Globus pallidus (tissue), 1 donor: ENCODE results near the gene WDR86.

Experiments
- DNase-seq: peaks from one replicate; pipeline ENCODE4 v3.0.0-alpha.2; 2015; ENCODE audit warnings: low spot score

Gene WDR86

DNA sequence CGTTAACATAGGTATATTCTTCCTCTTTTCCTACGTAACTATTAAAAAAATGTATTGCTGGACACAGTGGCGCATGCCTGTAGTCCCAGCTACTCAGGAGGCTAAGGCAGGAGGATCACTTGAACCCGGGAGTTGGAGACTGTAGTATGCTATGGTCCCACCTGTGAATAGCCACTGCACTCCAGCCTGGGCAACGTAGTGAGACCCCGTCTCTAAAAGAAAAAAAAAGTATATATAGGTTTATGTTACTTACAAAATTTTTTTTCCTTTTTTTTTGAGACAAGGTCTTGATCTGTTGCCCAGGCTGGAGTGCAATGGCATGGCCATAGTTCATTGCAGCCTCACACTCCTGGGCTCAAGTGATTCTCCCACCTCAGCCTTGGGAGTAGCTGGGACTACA is 62.6 kb downstream of the WDR86 start:
- DNase-seq, result no peak

DNA sequence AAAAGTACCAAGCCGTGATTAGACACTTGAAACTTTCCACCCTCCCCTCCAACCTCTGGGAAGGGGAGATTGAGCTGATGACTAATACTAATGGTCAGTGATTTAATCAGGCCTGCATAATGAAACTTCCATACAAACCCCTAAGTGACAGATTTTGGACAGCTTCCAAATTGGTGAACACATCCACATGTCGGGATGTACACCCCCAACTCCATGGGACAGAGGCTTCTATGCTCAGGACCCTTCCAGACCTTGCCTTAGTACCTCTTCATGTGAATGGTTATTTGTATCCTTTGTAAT is 63.4 kb downstream of the WDR86 start:
- no peak for DNase-seq

DNA sequence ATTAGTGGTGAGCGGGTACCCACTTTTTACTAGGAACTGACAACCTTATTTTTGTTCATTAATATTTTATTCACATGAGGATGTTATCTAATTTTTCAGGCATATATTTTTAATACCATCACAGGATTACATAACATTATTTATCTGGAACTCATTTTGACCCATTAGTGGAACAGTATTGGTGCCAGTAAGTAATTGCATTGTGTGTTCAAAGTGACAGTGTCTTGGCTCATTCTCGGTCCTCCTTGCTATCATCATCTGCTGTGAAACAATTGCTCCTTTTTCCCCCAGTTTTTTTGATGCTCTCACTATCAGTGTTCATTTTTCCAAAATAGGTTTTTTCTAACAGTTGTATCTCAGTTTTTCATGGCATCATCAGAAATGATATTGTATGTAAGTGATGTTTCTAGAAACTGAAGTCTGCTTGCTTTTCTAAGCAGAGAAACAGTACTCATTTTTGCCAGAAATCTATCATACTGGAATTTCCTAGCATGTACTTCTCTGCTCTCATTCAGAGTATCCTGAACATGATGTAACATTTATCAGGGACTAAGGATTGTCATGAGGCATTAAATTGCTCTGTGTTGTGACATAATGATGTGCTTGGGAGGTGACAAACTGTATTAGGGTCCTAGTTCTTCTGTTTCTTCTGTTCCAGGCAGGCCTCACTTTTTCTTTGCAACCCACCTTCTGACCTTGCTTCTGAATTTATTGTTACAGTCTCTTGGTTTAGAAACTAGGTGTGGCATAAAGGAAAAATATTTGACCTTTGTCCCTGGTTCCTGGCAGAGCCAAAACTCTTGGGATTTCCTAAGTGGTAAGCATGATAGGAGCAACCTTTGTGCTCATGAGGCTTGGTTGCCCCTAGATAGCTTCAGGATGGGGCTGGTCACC is 64.0 kb downstream of the WDR86 start:
- DNase-seq, result no peak

DNA sequence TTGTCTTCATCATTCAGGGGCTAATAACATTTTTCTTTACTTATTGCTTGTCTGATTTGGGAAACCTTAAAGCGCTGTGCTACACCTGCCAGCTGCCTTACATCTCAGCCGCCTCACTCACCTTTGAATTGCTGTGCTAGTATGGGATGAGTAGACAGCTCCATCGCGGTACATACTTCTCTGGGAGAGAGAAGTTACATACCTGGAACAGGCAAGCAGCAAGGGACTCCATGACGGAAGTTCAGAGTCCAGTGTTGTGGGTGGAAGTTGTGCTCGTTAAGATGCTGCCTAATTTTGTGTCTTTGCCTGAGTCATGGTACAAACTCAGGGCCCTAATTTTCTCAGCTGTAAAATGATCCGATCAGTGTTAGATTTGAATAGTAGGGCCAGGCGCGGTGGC is 66.3 kb downstream of the WDR86 start:
- no peak for DNase-seq

DNA sequence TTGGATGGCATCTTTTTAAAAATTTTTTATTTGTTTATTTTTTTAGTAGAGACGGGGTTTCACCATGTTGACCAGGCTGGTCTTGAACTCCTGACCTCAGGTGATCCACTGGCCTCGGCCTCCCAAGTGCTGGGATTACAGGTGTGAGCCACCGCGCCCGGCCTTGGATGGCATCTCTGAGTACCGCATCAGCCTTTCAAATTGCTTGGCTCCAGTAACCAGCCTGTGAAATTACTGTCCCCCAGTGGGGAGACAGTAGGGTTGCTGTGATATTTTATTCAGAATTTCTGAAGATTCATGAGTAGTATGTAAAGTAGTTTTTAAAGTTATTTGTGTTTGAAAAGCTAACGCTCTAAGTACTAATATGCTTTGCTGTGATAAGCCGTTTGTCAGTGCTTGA is 67.0 kb downstream of the WDR86 start:
- no peak for DNase-seq

DNA sequence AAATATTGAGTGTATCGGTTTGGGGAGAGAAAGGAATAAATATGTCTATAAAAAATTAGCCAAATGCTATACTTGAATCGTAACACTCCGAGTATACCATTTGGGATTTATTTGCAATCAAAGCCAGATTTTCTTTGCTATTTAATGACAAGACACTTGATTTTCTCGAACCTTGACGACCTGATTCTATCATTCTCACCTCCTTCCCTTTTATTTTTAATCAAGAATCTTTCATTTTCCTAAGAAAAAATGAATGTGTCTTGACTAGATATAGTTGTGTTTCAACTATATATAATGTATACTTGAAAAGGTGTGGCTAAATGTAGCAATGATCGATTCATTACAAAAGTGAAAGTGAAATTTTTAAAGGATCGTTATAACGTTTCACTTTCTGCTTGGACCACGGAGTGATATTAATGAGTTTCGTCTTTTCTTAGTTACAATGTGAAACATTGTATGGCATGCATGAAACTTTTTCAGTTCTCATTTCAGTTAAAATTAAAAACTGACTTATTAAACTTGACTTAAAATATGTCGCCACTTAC is 67.7 kb downstream of the WDR86 start:
- no peak for DNase-seq

DNA sequence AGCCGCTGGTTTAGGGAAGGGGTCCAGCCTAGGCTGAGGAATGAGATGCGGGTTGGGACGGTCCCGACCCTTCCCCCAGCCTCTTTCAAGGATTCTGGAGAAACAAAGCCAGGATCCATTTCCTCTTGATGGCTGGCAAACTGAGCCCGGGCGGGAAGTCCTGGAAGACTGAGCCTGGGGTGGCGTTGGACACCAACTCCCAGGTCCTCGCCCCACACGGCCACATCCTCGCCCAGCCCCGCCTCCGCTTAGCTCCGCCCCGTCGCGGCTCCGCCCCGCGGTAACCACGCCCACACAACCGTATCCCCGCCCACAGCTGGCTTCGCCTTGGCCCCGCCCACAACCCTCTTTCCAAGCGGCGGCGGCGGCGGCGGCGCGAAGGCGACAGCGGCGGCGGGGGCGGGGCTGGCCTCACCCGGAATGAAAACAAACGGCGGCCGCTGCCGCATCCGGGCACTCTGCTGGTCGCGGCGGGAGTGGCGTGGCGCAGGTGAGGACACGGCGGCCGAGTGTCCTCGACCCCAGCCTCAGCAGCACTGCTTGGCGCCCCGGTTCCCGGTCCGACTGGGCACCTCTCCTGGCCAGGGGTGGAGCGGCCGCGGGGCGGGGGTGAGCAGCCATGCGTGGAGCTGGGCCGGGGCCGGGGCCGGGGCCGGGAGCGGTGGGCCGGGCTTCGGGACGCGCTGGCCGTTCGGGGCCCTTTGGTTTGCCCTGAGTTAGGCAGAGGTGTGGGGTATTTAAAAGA is 68.3 kb downstream of the WDR86 start, which contains the start of gene NUB1:
TSS of gene NUB1 (plus strand) at position 456 of the 745 bp plus-strand sequence. CDS start 3,538 bp downstream, outside the sequence.
- DNase-seq, result peak; percentile 85

DNA sequence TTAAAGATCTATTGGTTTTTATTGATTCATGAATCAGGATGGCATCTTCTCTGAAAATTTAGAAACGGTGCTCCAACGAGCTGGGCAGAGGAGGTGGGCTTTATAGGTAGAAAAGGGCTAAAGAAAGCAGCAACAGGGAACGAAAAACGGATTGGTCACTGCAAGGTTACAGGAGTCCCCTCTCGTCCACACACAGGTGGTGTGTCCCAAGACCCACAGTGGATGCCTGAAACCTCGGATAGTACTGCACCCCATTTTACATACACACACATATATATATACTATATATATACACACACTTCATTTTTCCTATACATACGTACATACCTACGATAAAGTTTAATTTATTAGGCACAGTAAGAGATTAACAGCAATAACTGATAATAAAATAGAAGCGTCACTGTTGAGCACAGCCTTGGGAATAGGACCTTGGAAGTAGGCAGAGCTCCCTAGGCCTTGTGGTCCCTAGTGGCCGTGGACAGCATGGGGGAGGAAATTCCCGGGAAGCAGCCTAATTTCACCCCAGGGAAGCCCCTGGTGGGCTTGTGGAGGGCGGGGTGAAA is 69.0 kb downstream of the WDR86 start:
- no peak for DNase-seq

DNA sequence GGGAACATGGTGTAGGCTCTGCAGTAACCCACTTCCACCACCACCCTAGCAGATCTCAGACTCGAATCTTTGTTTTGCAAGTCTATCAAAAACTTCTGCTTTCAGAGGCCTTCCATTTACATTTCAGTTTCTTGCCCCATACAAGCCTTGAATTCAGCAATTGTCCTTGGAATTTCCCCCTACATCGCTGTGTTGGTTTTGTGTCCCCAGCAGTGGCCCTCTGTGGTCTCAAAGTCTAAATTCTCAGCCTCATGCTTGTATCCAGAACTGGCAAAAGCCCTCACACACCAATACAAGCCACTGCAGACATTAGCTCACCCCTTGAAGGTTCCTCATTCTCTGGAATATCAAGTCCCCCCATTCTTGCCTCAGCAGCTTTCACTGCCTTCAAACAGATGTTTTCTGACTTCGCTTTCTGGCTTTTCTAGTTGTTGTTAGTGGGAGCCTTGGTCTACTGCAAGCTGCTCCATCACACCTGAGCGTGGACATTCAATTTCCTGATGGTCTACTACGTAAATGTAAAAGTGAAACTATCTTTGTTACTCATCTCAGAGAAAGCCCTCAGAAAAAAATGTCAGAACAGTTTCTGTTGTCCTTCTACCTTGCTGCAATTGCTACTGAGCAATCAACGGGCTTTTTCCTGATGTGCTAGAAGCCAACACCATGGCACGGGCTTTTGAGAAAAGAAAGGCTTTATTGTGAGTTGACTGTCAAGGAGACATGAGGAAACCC is 70.0 kb downstream of the WDR86 start:
- no peak for DNase-seq

DNA sequence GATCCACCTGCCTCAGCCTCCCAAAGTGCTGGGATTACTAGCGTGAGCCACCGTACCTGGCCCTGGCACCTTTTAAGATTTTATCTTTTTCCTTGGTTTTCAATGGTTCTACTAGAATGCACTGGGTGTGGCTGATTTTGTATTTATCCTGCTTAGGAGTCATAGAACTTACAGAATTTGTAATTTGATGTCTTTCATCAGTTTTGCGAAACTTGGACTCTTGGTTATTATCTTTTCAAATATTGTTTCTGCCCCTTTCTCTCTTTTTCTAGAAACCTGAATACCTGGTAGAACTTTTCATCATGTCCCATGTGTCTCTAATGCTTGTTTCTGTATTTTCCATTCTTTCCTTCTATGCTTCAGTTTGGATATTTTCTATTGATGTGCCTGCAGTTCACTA is 71.0 kb downstream of the WDR86 start:
- DNase-seq, result no peak

DNA sequence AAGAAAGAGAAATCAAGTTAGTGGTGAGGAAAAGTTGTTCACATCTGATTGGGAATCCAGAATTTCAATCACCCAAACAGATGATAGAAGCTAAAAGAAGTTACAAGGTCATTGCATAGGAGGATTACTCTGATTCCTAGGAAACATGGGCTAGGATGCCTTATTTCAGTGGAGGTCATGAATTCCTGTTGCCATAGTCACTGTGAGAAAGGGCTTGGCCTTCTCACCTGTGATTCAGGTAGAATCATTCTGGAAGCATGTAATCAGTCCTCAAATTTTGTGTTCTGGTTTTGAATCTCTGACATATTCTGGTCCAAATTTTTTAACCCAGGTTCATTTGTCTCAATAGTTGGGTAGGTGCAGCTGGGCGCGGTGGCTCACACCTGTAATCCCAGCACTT is 72.5 kb downstream of the WDR86 start:
- no peak for DNase-seq

DNA sequence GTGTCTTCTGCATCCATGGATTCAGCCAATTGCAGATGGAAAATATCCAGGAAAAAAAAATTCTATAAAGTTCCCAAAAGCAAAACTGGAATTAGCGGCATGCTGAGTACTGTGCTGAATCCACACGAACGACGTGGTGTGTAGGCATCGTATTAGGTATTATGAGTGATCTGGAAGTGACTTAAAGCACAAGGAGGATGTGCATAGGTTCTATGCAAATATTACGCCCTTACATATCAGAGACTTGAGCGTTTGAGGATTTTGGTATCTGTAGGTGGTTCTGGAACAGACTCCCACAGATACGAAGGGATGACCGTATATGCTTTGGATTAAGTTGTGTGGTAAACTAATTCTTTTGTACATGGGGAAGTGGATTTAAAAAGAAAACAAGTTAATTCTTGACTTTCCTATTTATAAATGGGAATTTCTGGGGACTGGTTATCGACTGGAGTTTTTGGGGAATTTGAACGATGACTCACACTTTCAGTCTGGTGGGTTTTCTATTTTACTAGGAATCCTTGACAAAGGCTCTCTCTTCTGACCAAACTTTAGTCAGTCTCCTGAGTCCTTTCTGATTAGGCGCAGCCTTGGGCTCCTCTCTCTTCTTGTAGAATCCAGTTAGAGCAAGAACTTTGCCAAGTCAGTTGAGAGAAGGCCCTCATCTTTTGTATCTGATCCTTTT is 73.7 kb downstream of the WDR86 start:
- no peak for DNase-seq

DNA sequence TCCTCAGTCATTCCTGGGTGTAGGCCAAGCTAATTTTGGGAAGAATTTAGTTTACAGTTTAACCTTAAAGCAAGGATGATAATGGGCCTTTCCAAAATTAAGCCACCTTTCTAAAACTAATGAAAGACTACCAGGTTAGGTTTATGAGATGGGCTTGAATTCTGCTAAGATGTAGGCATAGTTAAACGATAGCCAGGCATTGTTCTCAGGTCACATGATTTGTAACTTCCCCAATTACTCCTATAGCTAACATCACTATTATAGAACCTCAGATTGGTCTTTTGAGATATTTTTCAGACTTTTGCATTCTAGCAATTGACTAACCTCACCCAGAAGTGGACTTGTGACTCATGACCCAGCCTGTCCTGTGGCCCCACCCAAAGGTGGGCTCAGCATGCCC is 75.2 kb downstream of the WDR86 start:
- DNase-seq, result no peak
